ENCODE measurements around the gene CTU2. TPM values are rescaled to one million over a fixed set of nuclear protein-coding genes. Genes with fewer than 3 reads are reported as not detected.

Gene CTU2
- total RNA-seq, 1 donor from 2014 or later: 18.3 TPM

DNA sequence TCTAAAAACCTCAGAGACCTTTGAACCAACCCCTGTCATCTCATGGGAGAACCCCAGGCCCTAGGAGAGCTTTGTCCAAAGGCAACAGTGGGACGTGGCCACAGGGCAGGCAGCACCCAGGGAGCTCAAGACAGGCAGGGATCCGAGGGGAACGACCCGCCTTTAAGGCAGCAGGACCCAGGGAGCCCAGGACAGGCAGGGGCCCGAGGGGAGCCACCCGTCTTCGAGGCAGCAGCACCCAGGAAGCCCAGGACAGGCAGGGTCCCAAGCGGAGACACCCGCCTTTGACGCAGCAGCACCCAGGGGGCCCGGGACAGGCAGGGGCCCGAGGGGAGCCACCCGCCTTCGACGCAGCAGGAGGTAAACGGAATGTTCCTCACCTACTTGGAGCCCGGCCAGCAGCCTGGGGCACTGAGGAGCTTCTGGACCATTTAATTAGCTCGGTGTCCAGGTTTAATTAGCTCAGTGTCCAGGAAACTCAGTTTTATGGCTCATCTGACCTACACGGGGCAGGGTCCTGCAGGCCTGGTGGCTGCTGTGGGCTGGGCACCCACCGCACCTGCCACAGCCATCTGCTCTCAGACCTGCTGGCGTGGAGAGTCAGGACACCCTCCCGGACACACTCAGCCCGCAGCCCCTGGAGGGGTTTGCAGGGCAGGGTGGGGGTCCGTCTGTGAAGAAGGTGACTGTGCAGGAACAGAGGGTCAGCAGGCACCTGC is 54.3 kb downstream of the CTU2 start:
- no peak overlapping the region for H3K4me3 Mint-ChIP-seq (ENCODE audit: unreplicated experiment)
- H3K4me2 ChIP-seq (ENCODE audit: low read length): no peak overlapping the region
- no peaks in the 10 kb centered on the region for H3K27me3 ChIP-seq (ENCODE audit: insufficient read depth, low read length)
- H3K79me2 ChIP-seq (ENCODE audit: insufficient read depth, low read length): peaks cover 96% of the 10 kb centered on the region
- H3K9me3 Mint-ChIP-seq (ENCODE audit: unreplicated experiment): no peaks in the 10 kb centered on the region
- H3K27ac Mint-ChIP-seq (ENCODE audit: unreplicated experiment): peak overlapping the region; percentile 18
- H3K9ac ChIP-seq (ENCODE audit: low read length): no peak overlapping the region
- no peak for FAIRE-seq
- H2AFZ ChIP-seq (ENCODE audit: low read depth, low read length): no peak overlapping the region
- H3K27ac ChIP-seq (ENCODE audit: low read depth, low read length): no peak overlapping the region
- peaks cover 5% of the 10 kb centered on the region for H3K36me3 Mint-ChIP-seq (ENCODE audit: low read depth, unreplicated experiment)
- H3K4me1 ChIP-seq (ENCODE audit: insufficient read depth, low read length): peaks cover 41% of the 10 kb centered on the region
- H3K4me3 ChIP-seq (ENCODE audit: insufficient read depth, low read depth, low read length): no peak overlapping the region
- no peak for DNase-seq (ENCODE audit: low read depth)
- H3K9me3 ChIP-seq (ENCODE audit: insufficient read depth, low read depth, low read length): no peaks in the 10 kb centered on the region
- peaks cover 38% of the 10 kb centered on the region for H3K4me1 Mint-ChIP-seq (ENCODE audit: low read depth, unreplicated experiment)
- H3K36me3 ChIP-seq (ENCODE audit: insufficient read depth, low read length): no peaks in the 10 kb centered on the region
- H4K20me1 ChIP-seq (ENCODE audit: insufficient read depth, low read length): peaks cover 96% of the 10 kb centered on the region
- TF ChIP-seq, protein P1, sequence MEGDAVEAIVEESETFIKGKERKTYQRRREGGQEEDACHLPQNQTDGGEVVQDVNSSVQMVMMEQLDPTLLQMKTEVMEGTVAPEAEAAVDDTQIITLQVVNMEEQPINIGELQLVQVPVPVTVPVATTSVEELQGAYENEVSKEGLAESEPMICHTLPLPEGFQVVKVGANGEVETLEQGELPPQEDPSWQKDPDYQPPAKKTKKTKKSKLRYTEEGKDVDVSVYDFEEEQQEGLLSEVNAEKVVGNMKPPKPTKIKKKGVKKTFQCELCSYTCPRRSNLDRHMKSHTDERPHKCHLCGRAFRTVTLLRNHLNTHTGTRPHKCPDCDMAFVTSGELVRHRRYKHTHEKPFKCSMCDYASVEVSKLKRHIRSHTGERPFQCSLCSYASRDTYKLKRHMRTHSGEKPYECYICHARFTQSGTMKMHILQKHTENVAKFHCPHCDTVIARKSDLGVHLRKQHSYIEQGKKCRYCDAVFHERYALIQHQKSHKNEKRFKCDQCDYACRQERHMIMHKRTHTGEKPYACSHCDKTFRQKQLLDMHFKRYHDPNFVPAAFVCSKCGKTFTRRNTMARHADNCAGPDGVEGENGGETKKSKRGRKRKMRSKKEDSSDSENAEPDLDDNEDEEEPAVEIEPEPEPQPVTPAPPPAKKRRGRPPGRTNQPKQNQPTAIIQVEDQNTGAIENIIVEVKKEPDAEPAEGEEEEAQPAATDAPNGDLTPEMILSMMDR (IDR thresholded peaks at IDR 0.05; ENCODE audit: insufficient read depth, low read depth, low read length): no peak
- TF ChIP-seq EZH2 (IDR thresholded peaks at IDR 0.05; ENCODE audit: insufficient read depth, low read length): no peak
- H3K27me3 Mint-ChIP-seq (ENCODE audit: low read depth, unreplicated experiment): no peaks in the 10 kb centered on the region

DNA sequence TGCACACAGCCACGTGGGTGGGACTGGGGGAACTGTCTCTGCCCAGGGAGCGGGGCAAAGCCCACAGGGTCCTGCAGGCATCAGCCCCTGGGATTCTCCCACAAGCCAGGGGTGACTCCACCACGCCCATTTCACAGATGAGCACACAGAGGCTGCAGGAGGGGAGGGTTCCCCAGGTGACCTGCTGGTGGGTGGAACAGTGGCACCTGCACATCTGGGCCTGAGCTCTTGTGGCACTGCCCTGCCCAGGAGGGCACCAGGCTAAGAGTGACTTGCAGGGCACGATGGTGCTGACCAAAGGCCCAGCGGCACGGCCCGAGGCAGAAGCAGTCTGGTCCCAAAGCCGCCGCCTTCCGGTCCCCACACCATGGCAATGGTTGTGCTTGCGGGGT is 54.8 kb downstream of the CTU2 start:
- peaks cover 96% of the 10 kb centered on the region for H4K20me1 ChIP-seq (ENCODE audit: insufficient read depth, low read length)
- no peak for FAIRE-seq
- H3K4me1 Mint-ChIP-seq (ENCODE audit: low read depth, unreplicated experiment): peaks cover 43% of the 10 kb centered on the region

More for the DNA sequence above, 54.8 kb downstream of the CTU2 start:
- H3K27me3 ChIP-seq (ENCODE audit: insufficient read depth, low read length): no peaks in the 10 kb centered on the region
- H3K27ac ChIP-seq (ENCODE audit: low read depth, low read length): no peak overlapping the region
- Mint-ChIP-seq H3K36me3 (ENCODE audit: low read depth, unreplicated experiment) (peaks cover 5% of the 10 kb centered on the region), H3K9me3 (ENCODE audit: unreplicated experiment) (no peaks in the 10 kb centered on the region), H3K4me3 (ENCODE audit: unreplicated experiment) (no peak overlapping the region), H3K27ac (ENCODE audit: unreplicated experiment) (no peak overlapping the region), H3K27me3 (ENCODE audit: low read depth, unreplicated experiment) (no peaks in the 10 kb centered on the region)
- H3K4me2 ChIP-seq (ENCODE audit: low read length): no peak overlapping the region
- H3K9ac ChIP-seq (ENCODE audit: low read length): no peak overlapping the region
- DNase-seq (ENCODE audit: low read depth): no peak
- H3K4me1 ChIP-seq (ENCODE audit: insufficient read depth, low read length): peaks cover 35% of the 10 kb centered on the region
- TF ChIP-seq, protein P1 (IDR thresholded peaks at IDR 0.05; ENCODE audit: insufficient read depth, low read depth, low read length): no peak
- TF ChIP-seq EZH2 (IDR thresholded peaks at IDR 0.05; ENCODE audit: insufficient read depth, low read length): no peak
- H3K36me3 ChIP-seq (ENCODE audit: insufficient read depth, low read length): no peaks in the 10 kb centered on the region
- H3K9me3 ChIP-seq (ENCODE audit: insufficient read depth, low read depth, low read length): no peaks in the 10 kb centered on the region
- H2AFZ ChIP-seq (ENCODE audit: low read depth, low read length): no peak overlapping the region
- H3K4me3 ChIP-seq (ENCODE audit: insufficient read depth, low read depth, low read length): no peak overlapping the region
- H3K79me2 ChIP-seq (ENCODE audit: insufficient read depth, low read length): peaks cover 96% of the 10 kb centered on the region

Measured in astrocyte (in vitro differentiated cells and primary cell).